Daoy (cell line): ENCODE data around the gene UTP15. TPM values are rescaled to one million over a fixed set of nuclear protein-coding genes. Genes with fewer than 3 reads are reported as not detected.
A peak's percentile ranks its signal among the peaks of the same experiment; 100 is the strongest.

Source experiments
- DNase-seq: peaks from one replicate; pipeline ENCODE4 v3.0.0-alpha.2; 2015; ENCODE audit warnings: low read depth
- total RNA-seq: library from RNA; depleted of rRNA; stranded (reverse); fragments of >200 nt; shearing (Covaris generic); gene quantifications from 2 replicates; pipeline ENCODE4 v1.2.3, GENCODE V29; 2014

Gene UTP15
- total RNA-seq, 1 experiment from 2014 or later: 31.7 TPM

GRCh38 chr5:73564675-73565074 lies 868 bp upstream of the UTP15 start:
- no peak for DNase-seq

- no peak for DNase-seq
Observed at GRCh38 chr5:73565969-73566547, 515 bp downstream of the UTP15 start.

GRCh38 chr5:73582285-73583145 lies 17.0 kb downstream of the UTP15 start:
- DNase-seq: no peak

- DNase-seq: no peak
Observed at GRCh38 chr5:73587923-73588322, 22.4 kb downstream of the UTP15 start.

- DNase-seq: peak; percentile 72
Observed at GRCh38 chr5:73591102-73591695, 25.7 kb downstream of the UTP15 start.

- peak; percentile 85 for DNase-seq
Observed at GRCh38 chr5:73591698-73592501, 26.4 kb downstream of the UTP15 start.

- no peak for DNase-seq
Observed at GRCh38 chr5:73592551-73592950, 27.0 kb downstream of the UTP15 start.

- DNase-seq: peak; percentile 44
Observed at GRCh38 chr5:73596705-73597328, 31.3 kb downstream of the UTP15 start.

- DNase-seq: no peak
Observed at GRCh38 chr5:73599380-73599779, 33.8 kb downstream of the UTP15 start.

GRCh38 chr5:73603998-73604397 lies 38.5 kb downstream of the UTP15 start:
- no peak for DNase-seq

- peak; percentile 17 for DNase-seq
Observed at GRCh38 chr5:73605223-73606087, 39.9 kb downstream of the UTP15 start.

GRCh38 chr5:73606206-73606753 lies 40.7 kb downstream of the UTP15 start:
- DNase-seq: no peak

- no peak for DNase-seq
Observed at GRCh38 chr5:73607228-73607627, 41.7 kb downstream of the UTP15 start.

- DNase-seq: no peak
Observed at GRCh38 chr5:73612799-73613198, 47.3 kb downstream of the UTP15 start.

GRCh38 chr5:73615085-73615484 lies 49.5 kb downstream of the UTP15 start:
- DNase-seq: no peak

- DNase-seq: no peak
Observed at GRCh38 chr5:73615947-73616346, 50.4 kb downstream of the UTP15 start.

- no peak for DNase-seq
Observed at GRCh38 chr5:73617510-73618279, 52.2 kb downstream of the UTP15 start.

- no peak for DNase-seq
Observed at GRCh38 chr5:73619606-73620333, 54.2 kb downstream of the UTP15 start.

GRCh38 chr5:73620334-73620687 lies 54.8 kb downstream of the UTP15 start:
- DNase-seq: no peak
